Retinal pigment epithelial cell (primary cell): ENCODE measurements around the gene EHD1.

Experiments
- DNase-seq: peaks from one replicate; pipeline ENCODE4 v3.0.0-alpha.2; 2010; ENCODE audit warnings: low read depth
- H3K4me3 ChIP-seq: 2 replicates; pipeline ENCODE4 v1.5.1; 2011; ENCODE audit warnings: mild to moderate bottlenecking, low read length, control low read depth, moderate library complexity
- TF ChIP-seq, protein P1 (sequence below): conservative IDR thresholded peaks from 2 replicates; pipeline ENCODE4 v1.5.1; 2011; ENCODE audit warnings: low read depth, low read length, control low read depth, inconsistent platforms

The EHD1 gene

DNA sequence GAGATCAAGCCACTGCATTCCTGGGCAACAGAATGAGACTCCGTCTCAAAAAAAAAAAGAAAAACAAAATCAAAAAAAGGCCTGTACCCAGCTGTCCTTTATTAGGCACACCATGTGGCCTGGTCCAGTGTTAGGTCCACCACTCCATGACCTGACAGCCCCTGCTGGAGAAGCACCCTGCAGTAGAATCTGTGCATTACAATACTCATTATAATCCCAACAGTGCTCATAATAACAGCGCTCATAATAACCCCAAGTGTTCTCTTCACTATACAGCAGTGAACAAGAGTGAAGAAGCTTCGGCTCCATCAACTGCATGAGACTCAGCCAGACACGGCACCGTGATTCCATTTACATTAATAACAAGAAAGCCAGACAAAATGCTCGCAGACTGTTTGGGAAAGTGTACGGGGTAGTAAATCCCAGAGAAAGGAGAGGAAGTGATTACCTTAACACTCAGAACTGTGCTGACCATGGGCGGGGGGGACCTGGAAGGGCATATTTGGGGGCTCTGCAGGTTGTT is 8.9 kb upstream of the EHD1 start:
- TF ChIP-seq, protein P1, sequence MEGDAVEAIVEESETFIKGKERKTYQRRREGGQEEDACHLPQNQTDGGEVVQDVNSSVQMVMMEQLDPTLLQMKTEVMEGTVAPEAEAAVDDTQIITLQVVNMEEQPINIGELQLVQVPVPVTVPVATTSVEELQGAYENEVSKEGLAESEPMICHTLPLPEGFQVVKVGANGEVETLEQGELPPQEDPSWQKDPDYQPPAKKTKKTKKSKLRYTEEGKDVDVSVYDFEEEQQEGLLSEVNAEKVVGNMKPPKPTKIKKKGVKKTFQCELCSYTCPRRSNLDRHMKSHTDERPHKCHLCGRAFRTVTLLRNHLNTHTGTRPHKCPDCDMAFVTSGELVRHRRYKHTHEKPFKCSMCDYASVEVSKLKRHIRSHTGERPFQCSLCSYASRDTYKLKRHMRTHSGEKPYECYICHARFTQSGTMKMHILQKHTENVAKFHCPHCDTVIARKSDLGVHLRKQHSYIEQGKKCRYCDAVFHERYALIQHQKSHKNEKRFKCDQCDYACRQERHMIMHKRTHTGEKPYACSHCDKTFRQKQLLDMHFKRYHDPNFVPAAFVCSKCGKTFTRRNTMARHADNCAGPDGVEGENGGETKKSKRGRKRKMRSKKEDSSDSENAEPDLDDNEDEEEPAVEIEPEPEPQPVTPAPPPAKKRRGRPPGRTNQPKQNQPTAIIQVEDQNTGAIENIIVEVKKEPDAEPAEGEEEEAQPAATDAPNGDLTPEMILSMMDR = no peak
- no peak overlapping the region for H3K4me3 ChIP-seq
- no peak for DNase-seq

DNA sequence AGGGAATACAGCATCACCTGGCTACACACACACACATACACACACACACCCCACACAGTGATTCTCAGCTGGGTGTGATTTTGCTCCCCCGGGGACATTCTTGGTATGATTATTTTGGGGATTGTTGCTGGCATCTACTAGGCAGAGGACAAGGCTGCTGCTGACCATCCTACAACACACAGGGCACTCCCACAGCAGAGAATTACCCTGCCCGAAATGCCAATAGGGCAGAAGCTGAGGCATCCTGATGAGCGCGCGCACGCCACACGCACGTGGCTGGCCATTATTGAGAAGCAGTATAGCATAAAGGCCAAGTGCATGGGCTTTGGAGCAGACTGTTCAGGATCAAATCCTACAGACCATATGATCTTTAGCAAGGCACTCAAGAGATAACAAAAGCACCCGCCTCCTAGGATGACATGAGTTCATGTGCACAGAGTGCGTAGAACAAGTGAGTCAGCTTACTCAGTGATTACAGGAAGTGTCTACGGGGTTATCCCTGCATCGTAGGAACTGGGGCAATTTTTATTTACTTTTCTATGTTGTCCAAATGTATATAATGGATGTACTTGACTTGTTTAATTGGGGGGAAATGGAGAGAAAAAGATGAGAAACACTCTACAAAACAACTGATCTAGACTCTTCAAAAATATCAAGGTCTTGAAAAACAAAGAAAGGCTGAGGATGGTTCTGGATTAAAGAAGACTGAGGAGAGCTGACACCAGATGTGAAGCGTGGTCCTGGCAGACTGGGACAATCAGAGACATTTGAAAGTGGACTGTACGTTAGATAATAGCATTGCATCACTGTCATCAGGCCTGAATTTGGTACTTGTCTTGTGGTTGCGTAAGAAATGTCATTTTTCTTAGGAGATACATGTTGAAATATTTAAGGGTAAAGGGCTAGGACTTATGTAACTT is 7.2 kb upstream of the EHD1 start:
- TF ChIP-seq, protein P1 = no peak
- no peak for DNase-seq
- no peak overlapping the region for H3K4me3 ChIP-seq

DNA sequence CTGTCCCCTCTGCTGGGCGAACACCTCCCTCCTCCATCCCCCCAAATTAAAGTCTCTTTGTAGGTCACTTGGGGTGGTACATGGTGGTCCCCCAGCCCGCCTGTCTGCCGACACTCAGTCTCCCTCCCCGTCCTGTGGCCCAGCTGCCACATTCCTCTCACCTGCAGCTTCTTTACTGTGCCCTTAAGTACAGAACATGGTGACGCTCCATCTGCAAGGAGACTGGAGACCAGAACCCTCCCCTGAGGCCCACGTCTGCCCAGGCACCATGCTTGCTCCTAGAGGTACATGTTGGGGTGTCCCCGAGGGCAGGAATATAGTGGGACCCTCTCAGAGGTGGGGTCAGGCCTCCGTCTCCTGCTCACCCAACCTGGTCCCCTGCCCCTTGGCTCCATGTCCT is 5.6 kb upstream of the EHD1 start:
- DNase-seq = no peak
- TF ChIP-seq, protein P1 = no peak
- H3K4me3 ChIP-seq = no peak overlapping the region

DNA sequence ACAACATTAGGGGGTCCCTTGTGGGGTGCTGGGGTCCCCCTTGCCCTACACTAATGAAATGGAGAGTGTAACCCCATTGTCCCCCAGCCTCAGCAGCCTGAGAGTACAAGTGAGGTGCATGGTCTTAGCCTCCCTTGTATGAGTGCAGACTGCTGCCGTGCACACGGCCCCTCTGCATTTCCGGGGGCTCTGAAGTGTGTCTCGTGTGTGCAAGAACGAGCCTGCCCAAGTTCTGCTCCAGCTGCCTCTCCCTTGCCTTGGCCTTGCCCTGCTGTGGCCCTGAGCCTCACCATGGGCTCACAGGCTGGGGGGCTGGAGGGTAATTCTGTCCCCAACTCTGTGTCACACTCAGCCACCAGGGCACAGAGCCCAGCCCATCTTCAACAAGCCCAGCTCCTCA is 5.2 kb upstream of the EHD1 start:
- DNase-seq = no peak
- TF ChIP-seq, protein P1 = no peak
- H3K4me3 ChIP-seq = no peak overlapping the region

DNA sequence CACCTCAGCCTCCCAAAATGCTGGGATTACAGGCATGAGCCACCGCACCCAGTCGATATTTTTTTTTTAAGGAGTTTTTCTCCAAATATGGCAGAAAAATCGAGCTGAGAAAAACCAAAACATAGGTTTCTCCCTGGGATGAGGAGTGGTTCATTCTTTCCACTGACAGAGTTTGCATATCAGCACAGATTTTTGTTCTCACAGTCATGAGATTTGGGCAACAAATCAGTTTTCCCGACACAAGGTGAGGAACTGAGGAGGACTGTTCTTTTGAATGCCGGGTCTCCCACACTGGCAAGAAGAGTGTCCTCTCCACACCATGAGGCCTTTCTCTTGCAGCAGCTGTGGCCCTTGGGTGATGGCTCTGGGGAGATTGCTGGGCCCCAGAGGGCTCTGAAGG is 3.8 kb upstream of the EHD1 start:
- no peak for DNase-seq
- TF ChIP-seq, protein P1 = no peak
- H3K4me3 ChIP-seq = no peak overlapping the region

DNA sequence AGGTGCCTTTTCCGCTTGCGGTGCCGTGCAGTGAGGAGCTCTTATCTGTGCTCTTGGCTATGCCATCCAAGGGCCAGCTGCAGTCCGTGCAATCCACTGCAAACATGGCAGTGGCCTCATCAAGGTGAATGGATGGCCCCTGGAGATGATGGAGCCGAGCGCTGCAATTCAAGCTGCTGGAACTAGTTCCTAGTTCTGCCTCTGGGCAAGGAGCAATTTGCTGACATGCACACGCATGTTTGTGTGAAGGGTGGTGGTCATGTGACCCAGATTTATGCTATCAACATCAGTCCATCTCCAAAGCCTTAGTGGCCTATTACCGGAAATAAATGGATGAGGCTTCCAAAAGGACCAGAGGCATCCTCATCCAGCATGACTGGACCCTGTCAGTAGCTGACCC is 3.1 kb upstream of the EHD1 start:
- TF ChIP-seq, protein P1 = no peak
- H3K4me3 ChIP-seq = no peak overlapping the region

More for the DNA sequence above, 3.1 kb upstream of the EHD1 start:
- no peak for DNase-seq
